Upper lobe of left lung (tissue), 4 donors: Measurements from ENCODE around the gene CCNK.

Source experiments
- CTCF ChIP-seq, 6 experiments: fragments of 450-650 bp in 4 of 6; fragments of 200-600 bp in 2 of 6; sonication (generic) in 2 of 6; IDR thresholded peaks; one replicate each; pipeline ENCODE4 v1.5.1; 2016 to 2019; ENCODE audit warnings: antibody characterized with exemption in 6 of 6
- EP300 ChIP-seq, 4 donors: sonication (generic); formaldehyde crosslinking; IDR thresholded peaks; one replicate each; pipeline ENCODE4 v1.5.1; 2017; ENCODE audit warnings: antibody characterized with exemption in 4 of 4, control low read depth in 2 of 4
- POLR2A ChIP-seq, 4 donors: fragments of 450-650 bp; IDR thresholded peaks; one replicate each; pipeline ENCODE4 v1.5.1; 2016 to 2017; ENCODE audit warnings: antibody characterized with exemption in 4 of 4, mild to moderate bottlenecking in 2 of 4

GRCh38 chr14:99436247-99437180 is 44.7 kb upstream of the CCNK start:
- TF ChIP-seq EP300 (IDR thresholded peaks at IDR 0.05) = peak in 1 of 4 donors; percentile 42
- TF ChIP-seq CTCF (IDR thresholded peaks at IDR 0.05) = no peak
- no peak for TF ChIP-seq POLR2A (IDR thresholded peaks at IDR 0.05)
